CD1c-positive myeloid dendritic cell (primary cell): ENCODE data around the gene KIF3B.
"Not testable (repeated sequence)": the region's sequence is repeated elsewhere in the genome, so short reads cannot be mapped to it uniquely, and the experiment has no call there.

ENCODE experiments used
- DNase-seq: peaks from one replicate; pipeline ENCODE4 v3.0.0-alpha.2; 2016; ENCODE audit errors: extremely low spot score

Gene KIF3B

DNA sequence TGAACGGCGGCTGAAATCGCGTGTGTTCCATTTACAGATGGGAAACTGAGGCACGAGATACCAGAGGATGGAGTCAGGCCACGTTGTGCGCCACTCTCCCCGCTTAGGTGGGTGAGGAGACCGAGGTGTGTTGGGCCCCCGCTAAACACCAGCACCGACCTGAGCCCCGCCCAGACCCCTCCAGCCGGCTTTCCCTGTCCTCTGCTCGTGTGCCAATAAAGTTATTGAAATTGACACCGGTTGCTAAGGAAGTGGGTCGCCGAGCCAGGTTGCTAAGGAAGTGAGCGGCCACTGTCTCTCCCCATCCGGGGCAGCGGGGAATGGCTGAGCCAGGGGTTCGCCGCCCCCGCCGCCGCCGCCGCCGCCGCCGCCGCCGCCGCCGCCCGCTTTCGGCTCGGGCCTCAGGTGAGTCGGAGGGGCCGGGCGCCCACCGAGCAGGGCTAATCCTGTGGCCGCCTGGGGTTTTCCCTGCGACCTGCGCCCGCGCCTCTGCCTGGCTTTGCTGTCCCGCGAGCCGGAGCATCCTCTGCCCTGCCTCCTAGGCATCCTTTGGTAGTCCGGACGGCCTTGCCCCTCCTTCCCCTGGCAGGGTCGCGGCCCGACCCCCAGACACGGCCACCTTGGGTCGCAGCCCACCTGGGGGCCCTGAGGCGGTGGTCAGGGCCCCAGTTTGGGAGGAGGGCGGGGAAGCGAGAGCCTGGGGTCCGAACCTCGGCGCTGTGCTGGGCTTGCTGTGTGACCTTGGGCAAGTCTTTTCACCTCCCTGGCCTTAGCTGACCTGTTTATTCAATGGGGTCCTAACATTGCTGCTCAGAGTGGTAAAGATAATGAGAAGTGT lies at the start of gene KIF3B:
TSS of gene KIF3B (plus strand) at position 291 of the 838 bp plus-strand sequence. CDS start 32,127 bp downstream, outside the sequence.
- DNase-seq: peak; percentile 91

DNA sequence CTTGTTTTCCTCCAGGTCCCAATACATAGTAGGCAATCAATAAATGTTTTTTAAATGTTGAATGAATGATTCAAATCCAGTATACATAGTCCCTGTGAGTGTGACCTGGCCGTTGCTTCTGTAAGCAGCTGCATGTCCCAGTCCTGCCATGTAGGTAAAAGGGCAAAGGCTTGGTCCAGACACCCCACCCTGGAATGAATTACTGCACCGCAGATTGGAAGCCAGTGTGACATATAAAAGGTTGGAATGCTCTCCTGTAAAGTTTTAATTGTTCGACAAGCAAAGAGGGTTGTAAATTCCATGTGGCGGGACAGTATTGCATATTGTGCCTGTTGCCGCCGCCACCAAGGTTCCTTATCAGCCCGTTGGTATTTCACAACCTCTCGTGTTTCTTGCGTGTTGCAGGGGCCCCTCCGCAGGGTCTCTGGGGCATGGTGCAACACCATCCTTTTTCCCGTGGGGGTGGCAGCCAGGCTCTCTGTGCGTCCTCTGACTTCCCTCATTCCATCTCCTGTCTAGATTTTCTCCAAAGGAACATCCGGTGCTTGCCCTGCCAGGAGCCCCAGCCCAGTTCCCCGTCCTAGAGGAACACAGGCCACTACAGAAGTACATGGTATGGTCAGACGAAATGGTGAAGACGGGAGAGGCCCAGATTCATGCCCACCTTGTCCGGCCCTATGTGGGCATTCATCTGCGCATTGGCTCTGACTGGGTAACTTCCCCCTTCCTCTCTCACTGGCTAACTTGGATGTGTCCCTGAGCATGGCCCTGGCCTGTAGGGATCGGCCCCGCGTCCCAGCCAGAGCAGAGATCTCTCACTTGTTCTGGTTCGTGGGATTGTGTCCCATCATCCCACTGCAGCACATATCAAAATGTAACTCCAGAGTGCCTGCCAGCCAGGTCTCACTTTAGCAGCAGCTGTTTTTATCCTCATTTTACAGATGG lies 49.4 kb upstream of the KIF3B start:
- peak; percentile 49 for DNase-seq

DNA sequence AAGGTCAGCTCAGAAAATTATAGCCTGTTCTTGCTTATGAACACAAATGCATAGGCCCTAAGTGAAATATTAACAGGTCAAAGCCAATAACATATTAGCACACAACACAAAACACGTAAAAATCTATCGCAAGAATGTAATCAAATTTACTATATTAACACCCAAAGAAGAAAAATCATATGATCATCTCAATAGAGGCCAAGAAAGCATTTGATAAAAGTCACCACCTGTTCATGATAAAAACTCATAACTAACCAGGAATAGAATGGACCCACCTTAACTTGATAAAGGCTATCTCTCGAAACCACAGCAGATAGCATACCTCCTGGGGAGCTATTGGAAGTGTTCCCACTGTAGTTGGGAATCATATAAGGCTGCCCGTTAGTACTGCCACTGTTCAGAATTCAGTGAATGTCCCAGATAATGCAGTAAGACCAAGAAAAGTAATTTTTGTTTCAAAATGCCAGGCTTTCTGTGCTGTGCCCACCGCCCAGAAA lies 48.2 kb upstream of the KIF3B start:
- DNase-seq: no peak

GRCh38 chr20:32230707-32231106 lies 46.7 kb upstream of the KIF3B start:
- DNase-seq: no peak

DNA sequence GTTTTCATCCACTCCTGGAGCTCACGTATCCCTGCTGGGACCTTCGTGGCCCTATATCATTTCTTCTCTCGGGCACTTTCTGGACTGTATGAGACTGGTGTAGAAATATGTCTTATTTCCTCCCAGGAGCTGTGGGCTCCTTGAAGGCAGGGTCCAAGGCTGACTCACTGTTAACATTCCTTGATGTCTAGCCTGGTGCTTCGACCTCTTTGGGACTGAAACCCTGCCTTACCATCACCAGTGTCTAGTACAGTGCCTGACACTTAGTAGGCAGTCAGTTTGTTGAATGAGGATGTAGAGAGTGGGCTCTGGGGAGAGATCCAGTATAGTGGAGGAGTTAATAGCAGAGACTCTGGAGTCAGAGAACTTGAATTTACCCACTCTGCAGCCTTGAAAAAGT lies 46.2 kb upstream of the KIF3B start:
- DNase-seq: no peak

DNA sequence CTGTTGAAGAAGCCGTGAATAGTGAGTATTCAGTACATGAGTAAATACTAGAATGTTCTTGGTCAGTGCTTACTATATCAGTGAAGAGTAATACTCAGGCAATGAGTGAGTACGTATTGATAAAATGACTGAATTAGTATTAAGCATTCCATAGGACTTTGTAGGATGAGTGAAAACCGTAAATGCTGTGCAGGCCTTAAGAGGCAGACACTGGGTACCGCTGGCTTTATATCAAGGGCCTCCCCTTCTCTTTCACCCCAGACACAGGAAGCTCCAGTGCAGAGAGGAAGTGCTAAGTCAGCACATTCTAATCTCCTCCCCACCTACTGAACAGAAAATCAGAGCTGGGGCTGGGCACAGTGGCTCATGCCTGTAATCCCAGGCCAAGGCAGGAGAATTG lies 45.6 kb upstream of the KIF3B start:
- peak; percentile 28 for DNase-seq

DNA sequence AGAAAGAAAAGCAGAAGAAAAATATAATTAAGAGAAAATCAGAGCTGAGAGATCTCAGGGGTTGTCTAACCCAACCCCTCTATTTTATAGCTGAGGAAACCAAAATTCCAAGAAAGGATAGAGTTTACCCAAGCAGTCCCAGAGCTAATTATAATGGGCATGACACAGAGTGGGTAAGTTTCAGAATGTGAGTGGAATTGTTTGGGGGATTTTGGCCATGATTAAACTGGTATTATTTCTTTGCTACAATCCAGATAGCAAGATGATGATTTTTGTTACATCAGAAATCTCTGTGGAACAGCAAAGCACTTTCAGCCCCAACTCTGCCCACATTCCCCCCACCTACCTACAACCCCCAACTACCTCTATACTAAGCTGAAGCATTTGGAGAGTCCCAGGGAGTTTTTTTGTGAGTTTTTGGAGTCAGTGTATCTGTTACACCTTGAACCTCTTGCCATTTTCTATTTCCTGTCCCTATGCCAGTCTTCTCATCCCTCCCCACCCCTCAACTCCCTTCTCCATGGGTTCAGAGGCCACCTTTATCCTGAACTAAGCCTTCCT lies 45.0 kb upstream of the KIF3B start:
- DNase-seq: no peak

GRCh38 chr20:32233286-32233685 lies 44.2 kb upstream of the KIF3B start:
- DNase-seq: no peak

GRCh38 chr20:32234135-32234808 lies 43.2 kb upstream of the KIF3B start:
- DNase-seq: no peak

DNA sequence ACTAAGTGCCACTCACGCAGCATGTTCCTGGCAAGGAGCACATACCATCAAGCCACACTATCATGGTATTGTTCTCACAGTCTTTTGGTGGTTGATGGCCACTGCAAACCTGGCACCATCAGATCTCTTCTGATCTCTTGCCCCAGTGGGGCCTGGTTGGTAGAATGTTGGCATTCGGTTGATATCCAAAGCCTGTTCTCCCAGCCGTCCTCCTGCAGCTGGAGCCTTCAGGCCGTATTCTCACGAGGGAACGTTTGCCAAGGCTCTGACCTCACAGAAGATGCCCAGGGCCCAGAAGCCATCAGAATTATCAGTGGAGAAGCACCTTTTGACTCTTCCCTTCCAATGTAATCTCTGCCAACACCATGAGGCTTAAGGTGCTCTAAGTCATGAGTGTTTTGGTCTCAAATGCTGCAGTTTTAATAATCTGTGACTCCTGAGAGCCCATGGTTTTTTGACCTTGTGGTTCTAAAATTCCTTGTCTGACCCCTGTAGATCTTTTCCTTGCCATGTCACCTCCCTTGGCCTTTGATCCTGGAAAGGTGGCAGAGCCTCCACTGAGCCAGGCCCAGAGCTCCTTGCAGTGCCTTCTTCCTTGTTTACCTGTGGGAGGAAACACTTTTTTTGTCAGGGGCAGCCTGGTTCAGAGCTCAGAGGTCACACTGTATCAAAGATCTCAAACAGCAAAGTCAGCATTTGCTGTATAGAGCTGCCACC lies 42.0 kb upstream of the KIF3B start:
- DNase-seq: no peak

GRCh38 chr20:32236048-32236533 lies 41.4 kb upstream of the KIF3B start:
- no peak for DNase-seq

- no peak for DNase-seq
Measured at GRCh38 chr20:32236819-32237218, 40.6 kb upstream of the KIF3B start.

- no peak for DNase-seq
Measured at GRCh38 chr20:32237419-32237818, 40.0 kb upstream of the KIF3B start.

- no peak for DNase-seq
Measured at GRCh38 chr20:32238483-32239425, 38.7 kb upstream of the KIF3B start.

GRCh38 chr20:32240205-32240604 lies 37.2 kb upstream of the KIF3B start:
- no peak for DNase-seq

DNA sequence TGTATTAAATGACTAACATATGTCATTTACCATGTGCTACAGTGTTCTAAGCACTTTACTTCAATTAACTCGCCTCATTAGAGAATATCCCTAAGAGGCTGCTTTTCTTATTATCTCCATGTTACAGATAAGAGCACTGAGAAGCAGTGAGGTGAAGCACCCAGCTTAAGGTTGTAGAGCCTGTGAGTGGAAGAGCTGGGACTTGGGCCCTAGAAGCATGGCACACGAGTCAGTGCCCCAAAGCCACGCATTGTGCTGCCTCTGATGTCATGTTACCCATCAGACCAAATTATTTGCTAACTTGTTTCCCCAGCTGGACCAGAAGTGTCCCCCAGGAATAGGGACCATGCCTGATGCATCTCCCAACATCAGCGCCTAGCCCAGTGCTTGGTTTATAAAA lies 35.6 kb upstream of the KIF3B start:
- DNase-seq: no peak

DNA sequence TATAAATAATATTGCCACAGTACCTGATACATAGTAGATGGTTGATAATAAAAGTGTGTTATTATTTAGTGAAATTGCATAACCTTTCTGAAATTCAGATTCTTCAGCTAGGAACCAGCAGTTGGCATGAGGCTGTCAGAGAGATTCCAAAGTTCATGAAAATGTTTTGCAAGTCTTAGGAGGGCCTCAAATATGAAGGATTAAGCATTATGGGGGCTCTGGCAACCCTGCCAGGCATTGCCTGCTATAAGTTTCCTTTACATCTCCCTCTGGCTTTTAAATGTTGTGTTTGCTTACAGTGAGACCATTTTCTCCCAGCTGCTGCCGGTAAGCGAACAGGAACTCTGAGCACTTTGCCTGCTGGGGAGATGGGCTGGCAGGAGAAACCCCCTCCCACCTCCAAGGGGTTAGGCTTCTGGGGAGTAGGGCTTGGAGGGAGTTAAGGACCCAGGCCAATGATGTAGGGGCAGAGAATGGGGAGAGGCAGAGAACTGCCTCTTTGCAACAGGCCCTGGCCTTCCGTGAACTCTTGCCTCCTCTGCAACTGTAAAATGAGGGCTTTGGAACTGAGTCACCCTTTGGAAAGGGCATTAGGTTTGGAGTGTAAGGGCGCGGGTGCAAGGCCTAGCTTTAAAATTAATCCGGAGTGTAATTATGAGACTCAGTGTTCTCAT lies 33.2 kb upstream of the KIF3B start:
- DNase-seq: no peak

GRCh38 chr20:32244959-32245358 lies 32.5 kb upstream of the KIF3B start:
- no peak for DNase-seq

GRCh38 chr20:32246208-32246607 lies 31.2 kb upstream of the KIF3B start:
- DNase-seq: not testable (repeated sequence)
